Superior temporal gyrus (tissue), 1 donor: Measurements from ENCODE around the gene EYS.

ENCODE experiments used
- DNase-seq: peaks from one replicate; pipeline ENCODE4 v3.0.0-alpha.2; 2016; ENCODE audit errors: extremely low spot score

The EYS gene

DNA sequence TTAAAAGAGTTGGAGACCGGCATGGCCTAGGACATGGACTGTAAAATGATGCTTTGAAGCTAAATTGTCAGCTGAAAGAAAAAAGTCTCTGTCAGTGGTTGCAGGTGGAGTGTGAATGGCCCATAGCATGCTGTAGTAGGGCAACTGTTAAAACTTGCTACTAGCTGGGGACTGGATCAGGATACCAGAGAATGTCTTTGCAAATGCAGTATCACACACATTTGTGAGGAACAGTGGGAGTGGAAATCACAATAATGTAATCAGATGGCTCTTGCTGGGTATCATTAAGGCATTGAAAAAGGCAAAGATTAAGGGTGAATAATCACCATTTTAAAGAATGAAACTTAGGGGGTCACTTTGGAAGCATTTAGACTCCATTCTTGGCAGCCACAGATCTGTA, 737.9 kb downstream of the EYS start:
- no peak for DNase-seq

DNA sequence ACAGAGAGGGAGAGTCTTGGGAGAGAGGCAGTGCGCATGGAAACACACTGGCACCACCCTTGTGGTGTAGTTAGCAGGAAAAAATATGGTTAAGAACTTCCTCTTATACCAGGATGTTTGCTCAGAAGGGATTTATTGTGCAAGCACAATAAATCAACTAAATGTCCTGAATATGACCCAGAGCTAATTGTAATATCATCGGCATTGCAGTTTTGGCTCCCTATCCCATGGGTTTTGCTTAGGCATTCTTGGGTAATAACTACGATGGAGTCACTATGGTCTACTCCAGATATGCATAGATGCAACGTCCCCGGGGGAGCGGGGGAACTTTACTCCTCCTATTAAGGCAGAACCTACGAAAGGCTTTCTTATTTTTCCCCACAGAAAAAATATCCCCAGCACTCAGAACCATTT, 751.6 kb downstream of the EYS start:
- no peak for DNase-seq

DNA sequence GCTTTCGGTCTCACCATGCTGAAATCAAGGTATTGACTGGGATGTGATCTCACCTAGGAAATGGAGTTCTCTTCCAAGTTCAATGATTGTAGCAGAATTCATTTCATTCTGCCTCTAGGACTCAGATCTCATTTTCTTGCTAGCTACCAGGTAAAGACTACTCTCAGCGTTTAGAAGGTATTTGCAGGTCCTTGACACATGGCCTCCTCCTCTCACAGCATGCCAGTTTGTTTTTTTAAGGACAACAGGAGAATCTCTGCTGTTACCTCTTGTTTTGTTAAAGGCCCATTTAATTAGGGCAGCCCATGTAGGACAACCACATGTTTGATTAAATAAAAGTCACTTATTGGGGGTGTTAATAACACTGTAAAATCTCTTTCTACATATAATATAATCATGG, 757.8 kb downstream of the EYS start:
- no peak for DNase-seq

DNA sequence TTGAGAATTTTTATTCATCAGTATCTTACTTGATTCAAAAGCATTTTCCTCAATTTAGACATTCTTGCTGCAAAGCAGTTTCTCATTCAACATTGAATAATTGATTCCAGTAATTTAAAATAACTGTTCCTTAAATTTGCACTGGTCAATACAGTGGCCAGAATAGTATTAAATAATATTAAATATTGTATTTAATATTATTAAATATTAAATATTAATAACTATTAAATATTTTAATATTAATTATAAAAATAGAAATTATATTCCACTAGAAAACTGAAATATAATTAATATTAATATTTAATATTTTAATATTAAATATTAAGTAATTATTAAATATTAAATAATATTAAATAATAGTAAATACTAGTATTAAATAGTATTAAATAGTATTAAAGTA, 758.8 kb downstream of the EYS start:
- no peak for DNase-seq

DNA sequence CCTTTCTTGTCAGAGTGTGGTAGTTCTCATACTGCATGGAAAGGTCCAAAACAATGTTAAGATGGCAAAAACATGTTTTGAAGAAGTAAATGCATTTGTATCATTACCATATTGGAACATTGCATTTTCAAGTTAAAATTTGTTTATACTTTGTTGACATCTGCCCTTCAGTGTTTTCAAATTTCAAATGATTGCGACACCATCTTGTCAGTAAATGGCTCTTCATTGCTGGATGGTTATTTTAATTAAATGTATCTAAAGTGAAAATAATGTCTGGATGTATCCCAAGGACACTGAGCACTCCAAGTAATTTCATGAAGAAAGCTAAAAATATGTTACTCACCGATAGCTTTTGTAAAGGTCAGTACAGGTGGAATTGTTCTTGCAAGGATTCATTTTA, 761.6 kb downstream of the EYS start:
- no peak for DNase-seq

DNA sequence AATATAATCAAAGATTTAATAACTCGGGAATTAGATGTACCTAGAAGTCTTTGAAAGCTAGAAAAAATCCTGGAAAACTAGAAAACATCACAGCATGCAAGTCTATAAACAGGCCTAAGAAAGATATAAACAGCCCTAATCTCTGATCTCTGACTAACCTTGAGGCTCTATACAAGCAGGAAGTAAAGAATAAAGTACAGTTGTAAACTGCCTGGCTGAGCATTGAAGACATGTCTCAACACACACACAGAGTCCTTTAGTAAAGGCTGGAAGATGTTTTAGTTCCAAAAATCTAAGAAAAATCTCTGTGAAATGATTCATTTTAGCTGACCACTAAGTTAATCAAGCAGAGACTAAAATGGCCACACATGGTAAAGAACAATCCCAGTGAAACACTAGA, 774.5 kb downstream of the EYS start:
- DNase-seq: no peak

DNA sequence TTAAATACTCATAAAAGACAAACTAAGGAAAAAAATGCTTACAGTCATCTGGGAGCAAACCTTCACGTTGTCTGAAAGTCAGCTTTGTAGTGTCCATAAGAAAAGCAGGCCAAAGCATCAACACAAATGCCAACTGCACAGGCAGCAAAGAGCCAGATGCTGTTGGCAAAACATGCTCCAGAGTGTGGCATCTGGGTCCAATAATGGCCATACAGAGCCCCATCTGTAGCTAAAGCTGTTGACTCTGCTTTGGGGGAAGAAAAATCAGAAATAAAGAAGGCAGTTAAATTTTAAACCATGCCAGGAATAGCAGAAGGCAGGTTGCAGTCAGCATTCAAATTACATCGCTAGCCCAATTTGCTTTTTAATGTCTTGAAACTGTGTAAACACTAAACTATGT, 776.3 kb downstream of the EYS start:
- DNase-seq: no peak

DNA sequence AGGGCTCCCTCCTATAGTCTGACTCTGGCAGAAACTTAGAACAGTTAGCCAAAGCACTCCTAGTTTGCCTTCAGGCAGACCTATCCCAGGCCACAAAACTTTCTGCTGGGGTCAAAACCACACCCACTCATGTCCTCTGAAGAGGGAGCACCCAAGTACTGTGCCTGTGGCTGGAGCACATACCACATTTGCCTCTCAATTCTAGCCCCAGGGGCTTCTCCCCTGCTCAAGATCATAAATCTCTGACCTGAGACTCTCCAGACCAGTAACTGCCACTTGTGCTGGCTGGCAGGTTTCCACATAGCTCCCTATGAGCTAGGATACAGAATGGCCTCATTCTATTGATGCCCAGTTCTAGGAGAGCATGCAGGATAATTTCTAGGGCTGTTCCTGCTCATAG, 781.0 kb downstream of the EYS start:
- DNase-seq: no peak

DNA sequence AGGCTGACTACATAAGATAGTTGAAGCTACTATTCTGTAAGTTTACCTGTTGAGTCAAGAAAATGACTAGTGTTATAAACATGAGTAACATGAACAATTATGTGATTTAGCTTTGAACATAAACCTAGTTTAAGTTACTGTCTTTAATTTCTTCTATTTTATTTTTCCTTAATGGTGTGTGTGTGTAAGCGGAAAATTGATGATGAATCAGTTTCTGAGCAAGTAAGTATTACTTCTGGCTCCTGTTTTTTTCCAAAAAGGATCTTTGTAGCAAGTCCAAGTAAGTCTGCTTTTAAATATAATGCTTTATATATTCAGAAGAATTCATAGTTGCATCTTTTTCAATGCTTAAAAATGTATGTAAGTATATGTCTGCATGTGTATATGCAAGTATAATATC, 786.8 kb downstream of the EYS start:
- no peak for DNase-seq

DNA sequence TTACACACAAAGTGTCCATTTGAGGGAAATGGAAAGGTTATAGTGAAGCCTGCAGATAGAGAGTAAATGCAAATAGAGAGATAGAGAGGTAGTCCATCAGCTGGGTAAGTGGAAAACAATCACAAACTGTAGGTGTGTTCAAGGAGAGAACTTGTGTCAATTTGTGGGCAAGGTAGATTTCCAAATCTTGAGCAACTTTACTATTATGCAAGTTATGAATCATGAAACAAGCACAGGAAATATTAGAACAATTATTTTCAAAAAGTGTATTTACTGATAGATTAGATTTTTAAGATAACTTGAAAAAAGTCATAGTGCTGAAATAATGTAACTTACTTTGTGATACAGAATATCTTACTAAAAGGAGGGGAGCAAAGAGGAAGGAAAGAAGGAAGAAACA, 792.9 kb downstream of the EYS start:
- DNase-seq: no peak

DNA sequence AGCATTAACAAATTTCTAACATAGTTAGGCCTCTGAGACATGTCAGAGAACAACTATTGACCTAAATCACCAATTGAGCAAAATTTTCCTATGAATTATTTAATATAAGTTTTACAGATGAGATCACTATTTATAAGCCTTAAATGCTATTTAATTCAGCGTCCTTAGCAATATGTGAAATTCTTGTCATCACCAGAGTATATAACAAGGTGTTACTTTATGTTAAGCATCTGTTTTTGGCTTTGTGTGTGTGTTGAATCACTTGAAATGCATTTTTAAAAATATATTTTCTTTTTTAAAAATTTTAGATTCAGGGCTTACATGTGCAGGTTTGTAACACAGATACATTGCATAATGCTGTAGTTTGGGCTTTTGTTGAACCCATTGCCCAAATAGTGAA, 794.1 kb downstream of the EYS start:
- no peak for DNase-seq

DNA sequence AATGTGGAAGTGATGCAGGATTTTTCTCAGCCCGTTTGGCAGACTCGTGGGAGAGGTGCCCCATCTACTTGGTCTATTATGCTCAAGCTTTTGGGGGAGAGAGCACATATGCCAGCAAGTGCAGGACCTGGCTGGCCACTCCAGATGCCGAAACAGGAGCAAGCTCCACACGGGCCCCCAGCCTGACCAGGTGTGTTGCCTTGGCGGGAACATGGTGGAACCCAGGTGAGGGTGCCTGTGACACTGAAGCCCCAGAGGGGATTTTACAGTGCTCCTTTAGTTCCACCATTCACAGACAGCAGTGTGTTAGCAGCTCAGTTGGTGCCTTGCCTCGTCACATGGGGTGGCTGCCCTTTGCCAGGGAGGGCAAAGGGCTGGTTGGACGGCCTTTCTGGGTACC, 798.9 kb downstream of the EYS start:
- DNase-seq: no peak

DNA sequence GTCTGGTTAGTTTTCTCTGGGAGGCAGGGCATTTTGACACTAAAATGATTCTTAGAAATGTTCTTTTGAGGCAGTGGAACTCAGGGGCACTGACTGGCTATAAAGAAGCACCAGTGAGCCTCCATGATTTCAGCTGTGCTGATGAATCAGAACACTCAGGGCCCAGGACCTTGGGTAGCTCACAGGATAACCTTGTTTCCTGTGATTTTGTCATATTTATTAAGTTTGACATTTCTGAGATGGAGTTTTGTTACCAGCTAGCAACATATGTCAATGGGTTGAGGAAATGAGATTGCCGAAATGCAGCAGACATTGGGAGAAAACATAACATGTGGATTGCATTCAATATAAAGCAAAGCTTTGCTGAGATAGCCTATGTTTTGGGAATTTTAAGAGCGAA, 802.4 kb downstream of the EYS start:
- DNase-seq: no peak

DNA sequence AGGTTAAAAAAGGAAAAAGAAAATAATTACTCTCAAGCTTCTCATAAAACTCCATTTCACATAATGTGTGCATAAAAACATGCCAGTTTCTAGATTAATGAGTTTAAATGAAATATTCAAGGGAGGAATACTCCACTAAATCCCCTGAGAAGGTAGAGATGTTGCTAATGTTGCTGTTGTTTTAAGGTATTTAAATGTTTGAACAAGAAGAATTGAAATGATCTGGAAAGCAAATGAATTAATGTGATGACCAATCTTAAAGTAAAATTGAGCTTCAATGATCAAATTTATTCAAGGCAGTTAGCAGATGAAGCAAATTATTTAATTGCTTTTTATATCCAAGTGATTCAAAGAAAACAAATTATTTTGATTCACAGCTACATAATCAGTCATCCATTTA, 804.4 kb downstream of the EYS start:
- no peak for DNase-seq

DNA sequence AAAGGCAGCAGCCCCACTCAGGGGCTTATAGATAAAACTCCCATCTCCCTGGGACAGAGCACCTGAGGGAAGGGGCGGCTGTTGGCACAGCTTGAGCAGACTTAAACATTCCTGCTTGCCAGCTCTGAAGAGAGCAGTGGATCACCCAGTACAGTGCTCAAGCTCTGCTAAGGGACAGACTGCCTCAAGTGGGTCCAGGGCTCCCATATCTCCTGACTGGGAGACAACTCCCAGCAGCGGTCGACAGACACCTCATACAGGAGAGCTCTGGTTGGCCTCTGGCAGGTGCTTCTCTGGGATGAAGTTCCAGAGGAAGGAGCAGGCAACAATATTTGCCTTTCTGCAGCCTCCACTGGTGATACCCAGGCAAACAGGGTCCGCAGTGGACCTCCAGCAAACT, 810.1 kb downstream of the EYS start:
- no peak for DNase-seq

DNA sequence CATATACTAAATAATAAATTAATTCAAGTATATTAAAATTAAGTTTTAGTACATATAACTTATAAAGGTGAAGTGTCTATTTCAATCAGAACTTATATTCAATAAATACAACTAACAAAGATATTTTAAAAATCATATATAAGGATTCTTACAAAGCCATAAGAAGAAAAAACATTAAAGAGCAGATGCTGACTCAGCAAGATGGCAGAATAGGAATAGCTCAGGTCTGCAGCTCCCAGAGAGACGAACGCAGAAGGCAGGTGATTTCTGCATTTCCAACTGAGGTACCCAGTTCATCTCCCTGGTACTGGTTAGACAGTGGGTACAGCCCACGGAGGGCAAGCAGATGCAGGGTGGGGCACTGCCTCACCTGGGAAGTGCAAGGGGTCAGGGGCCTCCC, 811.1 kb downstream of the EYS start:
- no peak for DNase-seq

DNA sequence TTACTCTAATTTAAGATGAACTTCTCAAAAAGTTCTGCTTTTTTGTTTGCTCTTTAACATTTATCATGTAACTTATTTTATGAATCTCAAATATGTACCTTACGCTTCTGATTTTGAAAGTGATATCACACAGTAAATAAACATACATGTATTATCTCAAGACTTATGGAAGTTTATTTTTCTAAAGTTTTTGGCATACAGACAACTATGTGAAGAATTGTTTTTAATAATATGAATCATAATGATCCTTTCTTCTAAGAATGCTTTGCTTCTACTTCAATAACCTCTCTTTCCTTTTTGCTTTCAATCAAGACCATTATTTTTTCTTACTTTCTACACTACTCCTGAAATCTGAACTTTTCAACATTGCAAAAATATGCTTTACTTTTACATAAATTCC, 816.4 kb downstream of the EYS start:
- no peak for DNase-seq

DNA sequence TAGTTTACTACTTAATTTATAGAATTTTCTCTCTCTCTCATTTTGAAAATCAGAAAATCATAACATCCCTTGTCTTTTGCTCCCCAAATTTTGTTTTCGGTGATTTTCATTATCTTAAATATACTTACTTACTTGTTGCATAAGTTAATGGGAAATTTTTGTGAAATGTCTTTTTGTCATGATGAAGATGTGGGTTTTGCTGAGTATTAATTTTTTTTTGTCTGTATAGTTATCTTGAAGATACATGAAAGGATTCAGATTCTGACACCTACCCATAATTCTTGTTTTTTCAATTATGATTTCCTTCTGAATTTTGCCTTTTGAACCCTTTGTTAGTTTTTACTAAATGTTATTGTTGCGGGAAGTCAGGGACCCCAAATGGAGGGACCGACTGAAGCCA, 817.9 kb downstream of the EYS start:
- no peak for DNase-seq

DNA sequence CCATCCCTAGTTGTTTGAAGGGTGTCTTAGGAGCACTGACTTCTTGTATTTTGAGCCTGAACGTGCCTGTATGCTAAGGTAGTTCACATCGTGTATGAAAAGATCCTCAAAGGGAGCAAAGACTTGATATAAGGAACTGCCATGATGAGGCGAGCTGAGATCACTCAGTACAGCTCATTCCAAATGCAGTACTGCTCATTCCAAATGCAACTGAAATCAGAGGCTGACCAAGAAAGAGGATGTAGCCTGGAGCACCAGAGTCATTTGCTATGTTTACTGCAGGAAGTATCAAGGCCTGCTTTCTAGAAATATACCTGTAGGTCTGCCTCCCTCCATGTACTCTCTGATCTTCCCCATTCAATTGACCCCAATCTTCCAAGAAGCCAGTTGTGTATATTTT, 832.2 kb downstream of the EYS start:
- DNase-seq: no peak

DNA sequence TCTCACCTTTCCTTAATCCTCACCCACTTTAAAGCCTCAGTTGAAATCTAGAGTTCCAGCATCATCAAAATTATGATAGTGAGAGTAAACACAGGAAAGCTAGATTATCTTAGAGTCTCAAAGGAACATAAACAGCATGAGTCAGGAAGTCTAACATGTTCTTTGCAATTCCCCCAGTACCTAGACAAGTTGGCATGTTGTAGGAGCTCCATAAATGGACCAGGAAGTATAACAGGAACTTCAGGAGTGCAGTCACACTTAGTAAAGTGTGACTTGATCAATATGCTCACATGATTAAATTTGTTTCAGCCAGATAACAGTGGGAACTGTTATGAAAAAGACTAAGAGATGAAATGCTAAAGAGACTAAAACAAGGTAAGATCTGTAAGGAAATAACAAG, 834.4 kb downstream of the EYS start:
- no peak for DNase-seq

DNA sequence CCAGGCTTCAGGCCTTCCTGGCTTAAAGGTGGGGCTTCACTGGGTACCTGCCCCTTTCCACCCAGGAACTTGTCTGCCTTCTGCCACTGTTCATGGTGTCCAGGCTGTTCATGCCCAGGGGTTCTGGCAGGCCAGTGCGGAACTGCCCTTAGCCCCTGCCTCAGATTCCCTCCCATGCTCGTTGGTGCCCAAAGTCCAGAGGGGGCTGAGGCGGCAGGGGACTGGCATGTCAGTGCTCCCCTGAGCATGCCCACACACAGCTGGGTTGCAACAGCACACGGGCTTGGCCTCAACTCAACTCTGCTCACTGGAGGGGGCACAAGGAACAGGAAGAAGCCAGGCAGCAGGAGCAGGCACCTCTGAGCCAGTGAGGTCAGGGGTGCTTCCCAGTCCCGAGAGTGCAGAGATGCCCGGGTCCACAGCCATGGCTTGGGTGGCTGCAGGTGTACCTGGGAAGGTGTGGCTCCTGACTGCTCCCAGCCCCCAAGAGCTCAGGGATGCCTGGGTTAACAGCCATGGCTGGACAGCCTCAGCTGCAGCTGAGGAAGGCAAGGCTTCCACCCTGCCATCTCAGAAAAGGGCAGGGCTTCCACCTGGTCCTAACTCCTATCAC, 845.9 kb downstream of the EYS start:
- DNase-seq: no peak

DNA sequence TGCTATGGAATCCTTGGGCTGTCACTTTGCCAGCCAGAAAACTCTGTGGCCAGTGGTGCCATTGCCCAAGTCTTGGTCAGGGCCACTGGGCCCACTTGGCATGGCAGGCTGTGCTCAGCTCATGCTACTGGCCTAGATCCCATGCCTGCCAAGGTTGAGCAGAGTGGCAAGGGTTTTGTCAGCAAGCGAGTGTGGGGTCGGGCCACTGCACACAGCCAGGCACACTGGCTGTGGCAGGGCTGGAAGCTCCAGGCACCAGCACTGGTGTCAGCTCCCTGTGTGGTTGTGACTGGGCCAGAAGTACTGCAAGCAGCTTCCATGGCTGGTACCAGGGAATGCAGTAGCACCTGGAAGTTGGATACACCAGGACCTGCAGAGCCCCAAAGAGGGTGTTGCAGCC, 846.8 kb downstream of the EYS start:
- DNase-seq: no peak

DNA sequence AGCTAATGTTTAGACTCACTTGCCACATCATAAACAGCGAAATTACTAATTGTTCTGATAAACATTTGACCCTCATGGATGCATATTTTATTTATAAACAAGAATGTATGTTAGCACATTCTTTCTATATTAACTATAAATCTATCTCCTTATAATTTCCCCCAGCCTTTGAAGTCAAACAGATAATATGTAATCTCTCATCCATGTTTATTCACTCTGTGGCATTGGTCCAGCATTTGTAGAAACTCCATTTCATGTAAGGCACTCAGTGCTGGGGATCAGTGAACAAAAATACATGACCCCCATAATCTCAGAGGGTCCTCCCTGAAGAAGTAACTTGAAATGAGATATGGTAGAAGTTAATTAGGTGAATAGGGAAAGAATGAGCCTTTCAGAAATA, 856.9 kb downstream of the EYS start:
- DNase-seq: no peak

DNA sequence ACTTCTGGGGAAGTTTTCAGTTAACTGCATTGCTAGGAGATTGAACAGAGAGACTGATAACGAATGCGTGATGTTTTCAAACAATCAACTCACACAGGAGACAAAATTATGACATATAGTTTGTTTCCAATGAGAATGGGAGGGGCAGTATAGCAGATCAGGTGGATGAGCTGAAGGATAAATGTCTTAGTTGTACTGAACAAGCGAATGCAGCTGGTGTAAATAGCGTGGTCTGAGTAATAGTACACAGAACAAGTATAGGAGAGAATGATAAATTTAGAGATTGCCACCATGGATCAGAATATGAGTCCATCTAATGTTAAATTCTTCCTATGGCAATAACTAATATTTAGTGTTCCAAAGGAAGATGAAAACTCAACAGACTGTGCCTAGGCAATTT, 858.6 kb downstream of the EYS start:
- DNase-seq: no peak

DNA sequence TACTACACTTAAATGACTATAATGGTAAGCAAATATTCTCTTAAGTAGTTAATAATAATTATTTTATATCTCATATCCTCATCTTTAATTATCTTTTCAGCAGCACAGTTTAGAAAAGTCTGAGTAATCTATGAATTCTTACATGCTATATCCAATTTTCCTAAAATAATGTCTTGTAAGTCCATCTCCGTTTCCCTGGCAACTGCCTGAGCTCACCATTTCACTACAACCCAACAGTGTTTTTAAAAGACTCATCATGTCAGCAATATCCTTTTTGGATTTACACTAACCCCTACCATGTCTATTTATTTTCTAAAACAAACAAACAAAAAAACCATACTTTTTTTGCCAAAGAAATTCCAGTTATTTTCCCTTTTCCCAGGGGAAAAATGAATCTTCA, 859.6 kb downstream of the EYS start:
- DNase-seq: peak; percentile 24
